GM23338 (cell line): ENCODE results near the gene MYLK. TPM values are rescaled to one million over a fixed set of nuclear protein-coding genes. Genes with fewer than 3 reads are reported as not detected.

Experiments used
- ATAC-seq: fragments of 200-7000 bp; cut with Tn5 transposase; 3 replicates; pipeline ENCODE4 v1.9.1; 2020
- DNase-seq: peaks from one replicate; pipeline ENCODE4 v3.0.0-alpha.2; 2015; ENCODE audit warnings: low spot score
- H2AFZ ChIP-seq: fragments of 200-600 bp; sonication (generic); 2 replicates; pipeline ENCODE4 v1.8.0; 2016; ENCODE audit warnings: antibody characterized with exemption, mild to moderate bottlenecking, moderate library complexity
- H3F3A ChIP-seq: fragments of 200-600 bp; sonication (generic); replicated peaks from 2 replicates; pipeline ENCODE4 v1.8.0; 2017; ENCODE audit warnings: antibody characterized with exemption, mixed run types, low read depth
- H3K27ac ChIP-seq: fragments of 200-600 bp; sonication (generic); 2 replicates; pipeline ENCODE4 v1.6.1; 2016; ENCODE audit warnings: low read depth
- H3K27me3 ChIP-seq: fragments of 200-600 bp; sonication (generic); 2 replicates; pipeline ENCODE4 v1.8.0; 2016; ENCODE audit warnings: mild to moderate bottlenecking, mixed run types, moderate library complexity; ENCODE audit not compliant: insufficient read depth
- H3K36me3 ChIP-seq: fragments of 200-600 bp; sonication (generic); 2 replicates; pipeline ENCODE4 v1.8.0; 2016; ENCODE audit warnings: mild to moderate bottlenecking; ENCODE audit not compliant: insufficient read depth
- H3K4me1 ChIP-seq: fragments of 200-600 bp; sonication (generic); 2 replicates; pipeline ENCODE4 v1.8.0; 2016; ENCODE audit warnings: mild to moderate bottlenecking, moderate library complexity; ENCODE audit not compliant: insufficient read depth
- H3K4me2 ChIP-seq: fragments of 200-600 bp; sonication (generic); 2 replicates; pipeline ENCODE4 v1.7.1; 2017; ENCODE audit warnings: mixed run types
- H3K4me3 ChIP-seq: fragments of 200-600 bp; sonication (generic); 2 replicates; pipeline ENCODE4 v1.6.1; 2016; ENCODE audit warnings: mixed run types
- H3K79me2 ChIP-seq: fragments of 200-600 bp; sonication (generic); replicated peaks from 2 replicates; pipeline ENCODE4 v1.8.0; 2017; ENCODE audit warnings: mild to moderate bottlenecking; ENCODE audit not compliant: insufficient read depth
- H3K9me2 ChIP-seq: fragments of 200-600 bp; sonication (generic); 2 replicates; pipeline ENCODE4 v1.8.0; 2017; ENCODE audit not compliant: insufficient read depth
- H4K20me1 ChIP-seq: fragments of 200-600 bp; sonication (generic); replicated peaks from 2 replicates; pipeline ENCODE4 v1.8.0; 2017; ENCODE audit warnings: mild to moderate bottlenecking; ENCODE audit not compliant: insufficient read depth
- H3K27ac Mint-ChIP-seq: 2 replicates; pipeline ENCODE4 v1.8.0; 2020; ENCODE audit warnings: inconsistent platforms, mild to moderate bottlenecking, moderate library complexity, mixed read lengths
- H3K27me3 Mint-ChIP-seq: 3 replicates; pipeline ENCODE4 v1.8.0; 2022; ENCODE audit warnings: low read depth, mild to moderate bottlenecking, moderate library complexity, mixed read lengths, inconsistent platforms; ENCODE audit not compliant: insufficient read depth, poor library complexity
- H3K36me3 Mint-ChIP-seq: 3 replicates; pipeline ENCODE4 v1.8.0; 2021; ENCODE audit warnings: low read depth, mild to moderate bottlenecking, inconsistent platforms, moderate library complexity, mixed read lengths
- H3K4me1 Mint-ChIP-seq: 3 replicates; pipeline ENCODE4 v1.8.0; 2020; ENCODE audit warnings: mild to moderate bottlenecking, inconsistent platforms, mixed read lengths
- H3K4me3 Mint-ChIP-seq: 3 replicates; pipeline ENCODE4 v1.8.0; 2021; ENCODE audit warnings: moderate library complexity, mild to moderate bottlenecking, inconsistent platforms, mixed read lengths
- H3K9me3 Mint-ChIP-seq: 3 replicates; pipeline ENCODE4 v1.8.0; 2020; ENCODE audit warnings: moderate library complexity, mild to moderate bottlenecking, inconsistent platforms, mixed read lengths
- CREB1 ChIP-seq: fragments of 250-450 bp; sonication (Bioruptor Pico); IDR thresholded peaks from 2 replicates; pipeline ENCODE4 v1.5.0; 2020; ENCODE audit warnings: low read depth, mild to moderate bottlenecking, moderate library complexity
- POLR2AphosphoS5 ChIP-seq: IDR thresholded peaks from 2 replicates; pipeline ENCODE4 v1.6.1; 2016; ENCODE audit warnings: antibody characterized with exemption, low read depth
- ZNF114 ChIP-seq: fragments of 250-450 bp; sonication (Bioruptor Pico); IDR thresholded peaks from 2 replicates; pipeline ENCODE4 v1.5.0; 2020; ENCODE audit warnings: mild to moderate bottlenecking, moderate library complexity
- polyA plus RNA-seq: library from polyadenylated mRNA; unstranded; fragments of >200 nt; fragmentation: Nextera tagmentation; extraction: Ambion mirVana; gene quantifications from 2 replicates; pipeline ENCODE4 v1.2.1, GENCODE V29; 2016
- total RNA-seq: library from RNA; depleted of rRNA; stranded (reverse); fragments of >200 nt; shearing (Covaris generic); gene quantifications from 2 replicates; pipeline ENCODE4 v1.2.3, GENCODE V29; 2014
- TF ChIP-seq, protein P1 (sequence below): fragments of 250-450 bp; sonication (Bioruptor Pico); IDR thresholded peaks from 2 replicates; pipeline ENCODE4 v1.5.0; 2020; ENCODE audit warnings: mild to moderate bottlenecking, moderate library complexity
- TF ChIP-seq, protein P2 (sequence below): IDR thresholded peaks from 2 replicates; pipeline ENCODE4 v1.6.1; 2016; ENCODE audit warnings: antibody characterized with exemption

MYLK gene
- total and polyA plus RNA-seq, 2 experiments from 2014 or later = 11.5 to 17.9 TPM

DNA sequence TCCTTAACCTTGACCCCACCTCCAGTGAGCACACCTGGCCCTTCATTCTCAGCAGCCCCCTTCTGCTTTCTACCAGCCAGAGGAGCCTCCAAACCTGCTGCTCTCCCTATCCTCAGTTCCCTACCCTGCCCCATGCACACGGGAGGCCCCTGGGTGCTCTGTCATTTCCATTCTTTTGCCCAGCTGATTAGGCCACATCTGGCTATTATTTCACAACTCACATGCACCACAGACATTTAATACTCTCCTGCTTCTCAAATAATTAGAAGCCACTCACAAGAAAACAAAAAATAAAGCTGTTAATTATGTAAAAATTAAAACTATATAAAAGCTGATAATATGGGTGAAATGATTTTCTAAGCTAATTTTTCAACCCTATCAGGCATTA is 50.7 kb downstream of the MYLK start (continued):
- TF ChIP-seq ZNF114 = no peak

DNA sequence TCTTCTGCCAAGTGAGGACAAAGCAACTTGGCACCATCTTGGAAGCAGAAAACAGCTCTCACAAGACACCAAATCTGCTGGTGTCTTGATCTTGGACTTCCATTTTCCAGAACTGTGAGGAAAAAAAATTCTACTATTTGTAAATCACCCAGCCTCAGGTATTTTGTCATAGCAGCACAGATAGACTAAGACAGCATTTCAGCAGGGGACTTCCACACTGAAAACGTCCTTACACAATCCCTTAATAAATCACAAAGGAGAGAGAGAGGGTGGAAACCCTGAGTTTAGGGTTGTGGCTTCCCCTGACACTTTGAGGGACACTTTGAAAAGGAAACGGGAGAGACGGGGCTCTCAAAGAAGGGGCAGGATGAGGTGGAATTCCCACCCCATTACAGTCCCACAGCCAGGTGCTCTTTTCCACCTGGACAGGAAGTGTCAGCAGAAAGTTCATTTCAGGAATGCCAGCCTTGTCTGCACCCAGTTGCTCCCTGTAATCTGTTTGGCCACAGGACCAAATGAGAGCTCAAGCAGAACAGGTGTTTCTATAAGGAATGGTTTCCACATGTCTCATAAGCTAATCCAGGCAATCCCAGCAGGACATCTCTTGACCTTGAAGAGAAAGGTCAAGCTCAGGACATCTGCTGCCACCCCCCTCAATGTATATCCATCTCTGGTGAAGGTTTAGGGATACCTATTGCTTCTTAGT is 51.3 kb downstream of the MYLK start:
- H3K9me2 ChIP-seq = no peaks in the 10 kb centered on the region
- no peak overlapping the region for H2AFZ ChIP-seq
- H3K27me3 Mint-ChIP-seq = no peaks in the 10 kb centered on the region
- no peaks in the 10 kb centered on the region for H3K79me2 ChIP-seq
- no peak overlapping the region for H3K4me3 ChIP-seq
- H4K20me1 ChIP-seq = no peaks in the 10 kb centered on the region
- peaks cover 15% of the 10 kb centered on the region for H3K9me3 Mint-ChIP-seq
- no peaks in the 10 kb centered on the region for H3F3A ChIP-seq
- peaks cover 18% of the 10 kb centered on the region for H3K36me3 Mint-ChIP-seq
- H3K4me3 Mint-ChIP-seq = no peak overlapping the region
- no peak overlapping the region for H3K4me2 ChIP-seq
- H3K27me3 ChIP-seq = no peaks in the 10 kb centered on the region
- H3K4me1 Mint-ChIP-seq = peaks cover 5% of the 10 kb centered on the region; the same call in 1 of the 3 replicates
- H3K27ac ChIP-seq = no peak overlapping the region
- no peaks in the 10 kb centered on the region for H3K4me1 ChIP-seq
- TF ChIP-seq CREB1 (CRISPR knock-in tag) = no peak
- TF ChIP-seq, protein P1, sequence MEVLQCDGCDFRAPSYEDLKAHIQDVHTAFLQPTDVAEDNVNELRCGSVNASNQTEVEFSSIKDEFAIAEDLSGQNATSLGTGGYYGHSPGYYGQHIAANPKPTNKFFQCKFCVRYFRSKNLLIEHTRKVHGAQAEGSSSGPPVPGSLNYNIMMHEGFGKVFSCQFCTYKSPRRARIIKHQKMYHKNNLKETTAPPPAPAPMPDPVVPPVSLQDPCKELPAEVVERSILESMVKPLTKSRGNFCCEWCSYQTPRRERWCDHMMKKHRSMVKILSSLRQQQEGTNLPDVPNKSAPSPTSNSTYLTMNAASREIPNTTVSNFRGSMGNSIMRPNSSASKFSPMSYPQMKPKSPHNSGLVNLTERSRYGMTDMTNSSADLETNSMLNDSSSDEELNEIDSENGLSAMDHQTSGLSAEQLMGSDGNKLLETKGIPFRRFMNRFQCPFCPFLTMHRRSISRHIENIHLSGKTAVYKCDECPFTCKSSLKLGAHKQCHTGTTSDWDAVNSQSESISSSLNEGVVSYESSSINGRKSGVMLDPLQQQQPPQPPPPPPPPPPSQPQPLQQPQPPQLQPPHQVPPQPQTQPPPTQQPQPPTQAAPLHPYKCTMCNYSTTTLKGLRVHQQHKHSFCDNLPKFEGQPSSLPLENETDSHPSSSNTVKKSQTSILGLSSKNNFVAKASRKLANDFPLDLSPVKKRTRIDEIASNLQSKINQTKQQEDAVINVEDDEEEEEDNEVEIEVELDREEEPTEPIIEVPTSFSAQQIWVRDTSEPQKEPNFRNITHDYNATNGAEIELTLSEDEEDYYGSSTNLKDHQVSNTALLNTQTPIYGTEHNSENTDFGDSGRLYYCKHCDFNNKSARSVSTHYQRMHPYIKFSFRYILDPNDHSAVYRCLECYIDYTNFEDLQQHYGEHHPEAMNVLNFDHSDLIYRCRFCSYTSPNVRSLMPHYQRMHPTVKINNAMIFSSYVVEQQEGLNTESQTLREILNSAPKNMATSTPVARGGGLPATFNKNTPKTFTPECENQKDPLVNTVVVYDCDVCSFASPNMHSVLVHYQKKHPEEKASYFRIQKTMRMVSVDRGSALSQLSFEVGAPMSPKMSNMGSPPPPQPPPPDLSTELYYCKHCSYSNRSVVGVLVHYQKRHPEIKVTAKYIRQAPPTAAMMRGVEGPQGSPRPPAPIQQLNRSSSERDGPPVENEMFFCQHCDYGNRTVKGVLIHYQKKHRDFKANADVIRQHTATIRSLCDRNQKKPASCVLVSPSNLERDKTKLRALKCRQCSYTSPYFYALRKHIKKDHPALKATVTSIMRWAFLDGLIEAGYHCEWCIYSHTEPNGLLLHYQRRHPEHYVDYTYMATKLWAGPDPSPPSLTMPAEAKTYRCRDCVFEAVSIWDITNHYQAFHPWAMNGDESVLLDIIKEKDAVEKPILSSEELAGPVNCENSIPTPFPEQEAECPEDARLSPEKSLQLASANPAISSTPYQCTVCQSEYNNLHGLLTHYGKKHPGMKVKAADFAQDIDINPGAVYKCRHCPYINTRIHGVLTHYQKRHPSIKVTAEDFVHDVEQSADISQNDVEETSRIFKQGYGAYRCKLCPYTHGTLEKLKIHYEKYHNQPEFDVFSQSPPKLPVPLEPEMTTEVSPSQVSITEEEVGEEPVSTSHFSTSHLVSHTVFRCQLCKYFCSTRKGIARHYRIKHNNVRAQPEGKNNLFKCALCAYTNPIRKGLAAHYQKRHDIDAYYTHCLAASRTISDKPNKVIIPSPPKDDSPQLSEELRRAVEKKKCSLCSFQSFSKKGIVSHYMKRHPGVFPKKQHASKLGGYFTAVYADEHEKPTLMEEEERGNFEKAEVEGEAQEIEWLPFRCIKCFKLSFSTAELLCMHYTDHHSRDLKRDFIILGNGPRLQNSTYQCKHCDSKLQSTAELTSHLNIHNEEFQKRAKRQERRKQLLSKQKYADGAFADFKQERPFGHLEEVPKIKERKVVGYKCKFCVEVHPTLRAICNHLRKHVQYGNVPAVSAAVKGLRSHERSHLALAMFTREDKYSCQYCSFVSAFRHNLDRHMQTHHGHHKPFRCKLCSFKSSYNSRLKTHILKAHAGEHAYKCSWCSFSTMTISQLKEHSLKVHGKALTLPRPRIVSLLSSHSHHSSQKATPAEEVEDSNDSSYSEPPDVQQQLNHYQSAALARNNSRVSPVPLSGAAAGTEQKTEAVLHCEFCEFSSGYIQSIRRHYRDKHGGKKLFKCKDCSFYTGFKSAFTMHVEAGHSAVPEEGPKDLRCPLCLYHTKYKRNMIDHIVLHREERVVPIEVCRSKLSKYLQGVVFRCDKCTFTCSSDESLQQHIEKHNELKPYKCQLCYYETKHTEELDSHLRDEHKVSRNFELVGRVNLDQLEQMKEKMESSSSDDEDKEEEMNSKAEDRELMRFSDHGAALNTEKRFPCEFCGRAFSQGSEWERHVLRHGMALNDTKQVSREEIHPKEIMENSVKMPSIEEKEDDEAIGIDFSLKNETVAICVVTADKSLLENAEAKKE = no peak
- H3K27ac Mint-ChIP-seq = no peak overlapping the region
- ATAC-seq (no peak), DNase-seq (no peak)
- H3K36me3 ChIP-seq = no peaks in the 10 kb centered on the region

DNA sequence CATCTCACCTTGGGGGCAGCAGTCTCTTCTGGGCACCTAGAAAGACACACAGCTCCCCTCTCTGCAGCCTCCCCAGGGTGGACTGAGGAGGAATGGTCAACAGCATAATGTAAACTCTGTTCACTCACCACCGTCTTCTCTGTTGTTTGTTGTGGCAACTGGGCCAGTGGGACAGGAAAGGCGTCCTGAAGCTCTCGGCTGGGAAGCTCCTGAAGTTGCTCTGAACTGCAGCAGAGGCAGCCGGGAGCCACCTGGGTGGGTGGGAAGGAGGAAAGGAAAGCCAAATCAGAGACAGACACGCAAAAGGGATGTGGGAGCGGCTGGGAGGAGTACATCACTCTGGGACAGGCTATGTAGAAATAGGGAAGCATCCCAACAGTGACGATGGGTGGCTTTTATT is 52.7 kb downstream of the MYLK start:
- H3F3A ChIP-seq = no peaks in the 10 kb centered on the region
- H3K36me3 ChIP-seq = no peaks in the 10 kb centered on the region
- Mint-ChIP-seq H3K4me3 (no peak overlapping the region), H3K27me3 (no peaks in the 10 kb centered on the region), H3K27ac (no peak overlapping the region), H3K9me3 (peaks cover 29% of the 10 kb centered on the region), H3K4me1 (peaks cover 5% of the 10 kb centered on the region; the same call in 1 of the 3 replicates), H3K36me3 (peaks cover 31% of the 10 kb centered on the region)
- ATAC-seq (no peak), DNase-seq (no peak)
- H2AFZ ChIP-seq = no peak overlapping the region
- 0 out of 2 replicates have a peak overlapping the region, but pooled peaks have one; percentile 26 for H3K27ac ChIP-seq
- no peaks in the 10 kb centered on the region for H3K4me1 ChIP-seq
- H3K79me2 ChIP-seq = no peaks in the 10 kb centered on the region
- H3K4me3 ChIP-seq = no peak overlapping the region
- no peaks in the 10 kb centered on the region for H3K27me3 ChIP-seq
- no peaks in the 10 kb centered on the region for H3K9me2 ChIP-seq
- no peaks in the 10 kb centered on the region for H4K20me1 ChIP-seq
- no peak overlapping the region for H3K4me2 ChIP-seq
- TF ChIP-seq POLR2AphosphoS5 = no peak
- TF ChIP-seq CREB1 (CRISPR knock-in tag) = no peak
- TF ChIP-seq, protein P2, sequence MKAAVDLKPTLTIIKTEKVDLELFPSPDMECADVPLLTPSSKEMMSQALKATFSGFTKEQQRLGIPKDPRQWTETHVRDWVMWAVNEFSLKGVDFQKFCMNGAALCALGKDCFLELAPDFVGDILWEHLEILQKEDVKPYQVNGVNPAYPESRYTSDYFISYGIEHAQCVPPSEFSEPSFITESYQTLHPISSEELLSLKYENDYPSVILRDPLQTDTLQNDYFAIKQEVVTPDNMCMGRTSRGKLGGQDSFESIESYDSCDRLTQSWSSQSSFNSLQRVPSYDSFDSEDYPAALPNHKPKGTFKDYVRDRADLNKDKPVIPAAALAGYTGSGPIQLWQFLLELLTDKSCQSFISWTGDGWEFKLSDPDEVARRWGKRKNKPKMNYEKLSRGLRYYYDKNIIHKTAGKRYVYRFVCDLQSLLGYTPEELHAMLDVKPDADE = no peak
